ENCODE measurements around the gene IFNL4. TPM values are rescaled to one million over a fixed set of nuclear protein-coding genes. Genes with fewer than 3 reads are reported as not detected.

The IFNL4 gene
- total and polyA plus RNA-seq, 2 of the 13 experiments (the other 11 are each of a cell fraction or from before 2014, with no cell fraction given), result not detected

- no peak overlapping the region for H3K9ac ChIP-seq (ENCODE audit: insufficient read depth, low read depth, low read length)
- no peak overlapping the region for H3K4me2 ChIP-seq (ENCODE audit: low read depth, low read length)
- H3K27ac ChIP-seq (ENCODE audit: extremely low read length, insufficient read depth, low read length), result no peak overlapping the region
- ChIA-PET POLR2A (no interaction called here), CTCF (ENCODE audit: low intra/inter-chr PET ratio, low total read pairs) (no interaction called here)
- no peaks in the 10 kb centered on the region for H3K9me3 ChIP-seq (ENCODE audit: low read length)
- TF ChIP-seq MTERF4 (CRISPR knock-in tag; IDR thresholded peaks at IDR 0.05) (no peak), MLLT10 (CRISPR knock-in tag; IDR thresholded peaks at IDR 0.05) (no peak), ZNF468 (CRISPR knock-in tag; IDR thresholded peaks at IDR 0.05) (no peak), ZNF292 (CRISPR knock-in tag; IDR thresholded peaks at IDR 0.05; ENCODE audit: borderline replicate concordance, low read depth) (no peak)
- TF ChIP-seq, protein P1, sequence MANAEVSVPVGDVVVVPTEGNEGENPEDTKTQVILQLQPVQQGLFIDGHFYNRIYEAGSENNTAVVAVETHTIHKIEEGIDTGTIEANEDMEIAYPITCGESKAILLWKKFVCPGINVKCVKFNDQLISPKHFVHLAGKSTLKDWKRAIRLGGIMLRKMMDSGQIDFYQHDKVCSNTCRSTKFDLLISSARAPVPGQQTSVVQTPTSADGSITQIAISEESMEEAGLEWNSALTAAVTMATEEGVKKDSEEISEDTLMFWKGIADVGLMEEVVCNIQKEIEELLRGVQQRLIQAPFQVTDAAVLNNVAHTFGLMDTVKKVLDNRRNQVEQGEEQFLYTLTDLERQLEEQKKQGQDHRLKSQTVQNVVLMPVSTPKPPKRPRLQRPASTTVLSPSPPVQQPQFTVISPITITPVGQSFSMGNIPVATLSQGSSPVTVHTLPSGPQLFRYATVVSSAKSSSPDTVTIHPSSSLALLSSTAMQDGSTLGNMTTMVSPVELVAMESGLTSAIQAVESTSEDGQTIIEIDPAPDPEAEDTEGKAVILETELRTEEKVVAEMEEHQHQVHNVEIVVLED (CRISPR knock-in tag; IDR thresholded peaks at IDR 0.05; ENCODE audit: borderline replicate concordance), result no peak
- H3K27me3 ChIP-seq (ENCODE audit: control insufficient read depth in 1 of 2, insufficient read depth in 2 of 2, low read length in 2 of 2), result peaks cover 0 to 10% of the 10 kb centered on the region in 2 experiments; a peak in 2 of 5 replicates
- no peaks in the 10 kb centered on the region for H3K36me3 ChIP-seq (replicated peaks in 1 of 2; ENCODE audit: control insufficient read depth in 1 of 2, insufficient read depth in 2 of 2, low read length in 2 of 2)
- H4K20me1 ChIP-seq (ENCODE audit: insufficient read depth, low read length), result no peaks in the 10 kb centered on the region
- 41% methylated on average over 9 of the region's 17 CpGs for WGBS (ENCODE audit: low lambda C conversion rate)
- FAIRE-seq, result no peak
- intact Hi-C loops (cut with micrococcal nuclease; ENCODE audit: unreplicated experiment), result no loop called here
- H3K79me2 ChIP-seq (ENCODE audit: insufficient read depth, low read length), result no peaks in the 10 kb centered on the region
- peak; percentile 47 for ATAC-seq
- H3K4me3 ChIP-seq (replicated peaks in 1 of 3; ENCODE audit: insufficient read depth in 1 of 3, low read depth in 2 of 3, low read length in 3 of 3), result no peak overlapping the region
- no TSS peak for BruUV-seq (replicated peaks)
- no peak for DNase-seq (ENCODE audit: low spot score)
- peaks cover 3% of the 10 kb centered on the region for H3K4me1 ChIP-seq (ENCODE audit: insufficient read depth, low read length)
- no peak overlapping the region for H2AFZ ChIP-seq (ENCODE audit: low read length)
- in situ Hi-C loops (cut with HindIII; ENCODE audit: extremely low pct_ligation_motif_present, low pct_unique_long_range_greater_than_20kb), result no loop called here
Measured at GRCh38 chr19:39297931-39298634, 49.4 kb upstream of the IFNL4 start.

All from HepG2 (cell line).